Testis (tissue), 2 donors: Measurements from ENCODE around the gene ZNF736.

Experiments
- CTCF ChIP-seq, 3 experiments: fragments of 450-650 bp in 2 of 3; fragments of 200-600 bp in 1 of 3; sonication (generic) in 1 of 3; IDR thresholded peaks; one replicate each; pipeline ENCODE4 v1.5.1; 2016 to 2019; ENCODE audit warnings: antibody characterized with exemption in 3 of 3, mild to moderate bottlenecking in 2 of 3, moderate library complexity in 1 of 3
- POLR2A ChIP-seq: fragments of 450-650 bp; IDR thresholded peaks from one replicate; pipeline ENCODE4 v1.6.1; 2017; ENCODE audit warnings: antibody characterized with exemption, mild to moderate bottlenecking, moderate library complexity

- TF ChIP-seq POLR2A, result no peak
- TF ChIP-seq CTCF (IDR thresholded peaks at IDR 0.05), result peak in 2 of 3 experiments; percentile 8 to 29
Observed at GRCh38 chr7:64307254-64308015, 6.3 kb upstream of the ZNF736 start.
